MM.1S (cell line): ENCODE results near the gene NGB.

Experiments
- DNase-seq: peaks from one replicate; pipeline ENCODE4 v3.0.0-alpha.2; 2015
- H2AFZ ChIP-seq: fragments of 300-600 bp; sonication (generic); 2 replicates; pipeline ENCODE4 v1.6.0; 2016; ENCODE audit warnings: antibody characterized with exemption, low read length
- H3F3A ChIP-seq: fragments of 300-600 bp; sonication (generic); 2 replicates; pipeline ENCODE4 v1.6.1; 2016; ENCODE audit warnings: mild to moderate bottlenecking, antibody characterized with exemption, low read length, moderate library complexity, mixed read lengths; ENCODE audit not compliant: insufficient read depth
- H3K27ac ChIP-seq: fragments of 300-600 bp; sonication (generic); 2 replicates; pipeline ENCODE4 v1.5.1; 2016; ENCODE audit warnings: mild to moderate bottlenecking, low read length
- H3K27me3 ChIP-seq: fragments of 300-600 bp; sonication (generic); replicated peaks from 2 replicates; pipeline ENCODE4 v1.6.0; 2016; ENCODE audit warnings: low read length; ENCODE audit not compliant: insufficient read depth
- H3K36me3 ChIP-seq: fragments of 300-600 bp; sonication (generic); replicated peaks from 2 replicates; pipeline ENCODE4 v1.6.1; 2016; ENCODE audit warnings: mild to moderate bottlenecking, low read length, mixed read lengths; ENCODE audit not compliant: insufficient read depth
- H3K4me1 ChIP-seq: fragments of 300-600 bp; sonication (generic); 2 replicates; pipeline ENCODE4 v1.6.1; 2016; ENCODE audit warnings: low read length, mixed read lengths
- H3K4me2 ChIP-seq: fragments of 300-600 bp; sonication (generic); 2 replicates; pipeline ENCODE4 v1.6.0; 2016; ENCODE audit warnings: low read depth, low read length
- H3K4me3 ChIP-seq: fragments of 300-600 bp; sonication (generic); 2 replicates; pipeline ENCODE4 v1.5.1; 2016; ENCODE audit warnings: low read length, mixed read lengths
- H3K79me2 ChIP-seq: fragments of 300-600 bp; sonication (generic); 2 replicates; pipeline ENCODE4 v1.6.1; 2016; ENCODE audit warnings: mixed run types, low read length, mixed read lengths
- H3K9ac ChIP-seq: fragments of 300-600 bp; sonication (generic); 2 replicates; pipeline ENCODE4 v1.6.1; 2016; ENCODE audit warnings: low read length, mixed read lengths
- H3K9me2 ChIP-seq: fragments of 300-600 bp; sonication (generic); replicated peaks from 2 replicates; pipeline ENCODE4 v1.6.1; 2016; ENCODE audit warnings: mild to moderate bottlenecking, low read length, mixed read lengths; ENCODE audit not compliant: insufficient read depth
- H3K9me3 ChIP-seq: fragments of 300-600 bp; sonication (generic); replicated peaks from 2 replicates; pipeline ENCODE4 v1.6.1; 2016; ENCODE audit warnings: mild to moderate bottlenecking, low read length, mixed read lengths; ENCODE audit not compliant: insufficient read depth
- H4K20me1 ChIP-seq: fragments of 300-600 bp; sonication (generic); 2 replicates; pipeline ENCODE4 v1.6.1; 2016; ENCODE audit warnings: mild to moderate bottlenecking, low read length, moderate library complexity, mixed read lengths; ENCODE audit not compliant: insufficient read depth
- CTCF ChIP-seq: fragments of 300-600 bp; sonication (generic); IDR thresholded peaks from 2 replicates; pipeline ENCODE4 v1.5.1; 2016; ENCODE audit warnings: antibody characterized with exemption, low read length, mixed read lengths
- EZH2 ChIP-seq: fragments of 300-600 bp; sonication (generic); optimal IDR thresholded peaks from 2 replicates; pipeline ENCODE3; 2017; ENCODE audit warnings: low read depth, mild to moderate bottlenecking, antibody characterized with exemption, low read length, mixed read lengths
- EZH2phosphoT487 ChIP-seq: fragments of 300-600 bp; sonication (generic); IDR thresholded peaks from 2 replicates; pipeline ENCODE4 v1.6.1; 2018; ENCODE audit warnings: antibody characterized with exemption, low read length

NGB gene

GRCh38 chr14:77224212-77224611 is 46.8 kb downstream of the NGB start:
- H4K20me1 ChIP-seq, result no peaks in the 10 kb centered on the region
- H3K36me3 ChIP-seq, result no peaks in the 10 kb centered on the region
- H3K4me3 ChIP-seq, result no peak overlapping the region
- no peaks in the 10 kb centered on the region for H3K4me1 ChIP-seq
- H3K9me2 ChIP-seq, result no peaks in the 10 kb centered on the region
- H3K27ac ChIP-seq, result no peak overlapping the region
- no peaks in the 10 kb centered on the region for H3K9me3 ChIP-seq
- no peak overlapping the region for H3K4me2 ChIP-seq
- no peaks in the 10 kb centered on the region for H3K79me2 ChIP-seq
- no peak for TF ChIP-seq EZH2phosphoT487
- TF ChIP-seq CTCF, result no peak
- TF ChIP-seq EZH2, result no peak
- no peak overlapping the region for H2AFZ ChIP-seq
- no peaks in the 10 kb centered on the region for H3K27me3 ChIP-seq
- no peak for DNase-seq
- H3F3A ChIP-seq, result no peaks in the 10 kb centered on the region
- H3K9ac ChIP-seq, result no peak overlapping the region

- Histone ChIP-seq H3K4me2 (no peak overlapping the region), H3K9me3 (no peaks in the 10 kb centered on the region), H3K79me2 (no peaks in the 10 kb centered on the region), H3K4me3 (no peak overlapping the region), H4K20me1 (no peaks in the 10 kb centered on the region), H3K27ac (no peak overlapping the region), H3K9me2 (no peaks in the 10 kb centered on the region), H3K4me1 (no peaks in the 10 kb centered on the region), H3K9ac (no peak overlapping the region), H3F3A (no peaks in the 10 kb centered on the region), H3K27me3 (no peaks in the 10 kb centered on the region), H3K36me3 (no peaks in the 10 kb centered on the region), H2AFZ (no peak overlapping the region)
- no peak for TF ChIP-seq EZH2phosphoT487
- no peak for TF ChIP-seq EZH2
- TF ChIP-seq CTCF, result no peak
- no peak for DNase-seq
Measured at GRCh38 chr14:77222546-77223225, 48.3 kb downstream of the NGB start.

- no peaks in the 10 kb centered on the region for H3K27me3 ChIP-seq
- no peaks in the 10 kb centered on the region for H3K9me3 ChIP-seq
- H3K27ac ChIP-seq, result no peak overlapping the region
- H4K20me1 ChIP-seq, result no peaks in the 10 kb centered on the region
- DNase-seq, result no peak
- H3K4me2 ChIP-seq, result no peak overlapping the region
- H3K4me1 ChIP-seq, result no peaks in the 10 kb centered on the region
- no peak for TF ChIP-seq EZH2
- no peak for TF ChIP-seq EZH2phosphoT487
- no peak for TF ChIP-seq CTCF
- no peaks in the 10 kb centered on the region for H3K36me3 ChIP-seq
- no peak overlapping the region for H3K9ac ChIP-seq
- H2AFZ ChIP-seq, result no peak overlapping the region
- H3K9me2 ChIP-seq, result no peaks in the 10 kb centered on the region
- H3K4me3 ChIP-seq, result no peak overlapping the region
- no peaks in the 10 kb centered on the region for H3F3A ChIP-seq
- no peaks in the 10 kb centered on the region for H3K79me2 ChIP-seq
Measured at GRCh38 chr14:77221241-77221871, 49.6 kb downstream of the NGB start.
